Stomach smooth muscle (tissue), 2 donors: ENCODE data around the gene GUCY2F.

ENCODE experiments used
- H3K27ac ChIP-seq: one replicate; pipeline ENCODE4 v1.7.0; 2013; ENCODE audit warnings: mild to moderate bottlenecking, low read length, inconsistent platforms
- H3K27me3 ChIP-seq, 2 donors: one replicate each; pipeline ENCODE4 v1.7.0; 2013; ENCODE audit warnings: low read length in 2 of 2; ENCODE audit not compliant: insufficient read depth in 2 of 2, control insufficient read depth in 1 of 2
- H3K36me3 ChIP-seq, 2 donors: one replicate each; pipeline ENCODE4 v1.7.0; 2013; ENCODE audit warnings: low read length in 2 of 2; ENCODE audit not compliant: control insufficient read depth in 2 of 2, insufficient read depth in 2 of 2
- H3K4me1 ChIP-seq: one replicate; pipeline ENCODE4 v1.7.0; 2013; ENCODE audit warnings: low read length; ENCODE audit not compliant: control insufficient read depth, insufficient read depth
- H3K4me3 ChIP-seq, 2 donors: one replicate each; pipeline ENCODE4 v1.7.0; 2013; ENCODE audit warnings: low read length in 2 of 2
- H3K9ac ChIP-seq, 2 donors: one replicate each; pipeline ENCODE4 v1.7.0; 2013; ENCODE audit warnings: low read length in 2 of 2, mild to moderate bottlenecking in 1 of 2
- H3K9me3 ChIP-seq, 2 donors: one replicate each; pipeline ENCODE4 v1.7.0; 2013; ENCODE audit warnings: low read length in 2 of 2; ENCODE audit not compliant: control insufficient read depth in 2 of 2
- donor health status: healthy.
- donor health status: Pancreatic carcinoma.

Gene GUCY2F

GRCh38 chrX:109481986-109482385 lies at the start of gene GUCY2F:
Gene GUCY2F, minus strand, starts transcription at chrX:109482086. Its CDS starts 6,150 bp downstream, at chrX:109475936.
- Histone ChIP-seq H3K27me3 (peaks cover 0 to 10% of the 10 kb centered on the region in 2 donors), H3K9me3 (no peaks in the 10 kb centered on the region), H3K36me3 (no peaks in the 10 kb centered on the region), H3K4me3 (no peak within 1 kb of the TSS), H3K9ac (no peak within 1 kb of the TSS), H3K4me1 (no peaks in the 10 kb centered on the region), H3K27ac (no peak within 1 kb of the TSS)

- H3K4me3 ChIP-seq = no peak overlapping the region
These were observed 37.1 kb upstream of the GUCY2F start for GRCh38 chrX:109519001-109519400.

GRCh38 chrX:109511113-109511512 lies 29.2 kb upstream of the GUCY2F start:
- no peaks in the 10 kb centered on the region for H3K27me3 ChIP-seq
- H3K4me3 ChIP-seq = no peak overlapping the region
- no peaks in the 10 kb centered on the region for H3K4me1 ChIP-seq
- no peaks in the 10 kb centered on the region for H3K9me3 ChIP-seq
- H3K36me3 ChIP-seq = no peaks in the 10 kb centered on the region
- no peak overlapping the region for H3K27ac ChIP-seq
- H3K9ac ChIP-seq = no peak overlapping the region

More at GRCh38 chrX:109519001-109519400, 37.1 kb upstream of the GUCY2F start:
- no peaks in the 10 kb centered on the region for H3K9me3 ChIP-seq
- H3K4me1 ChIP-seq = no peaks in the 10 kb centered on the region
- H3K36me3 ChIP-seq = no peaks in the 10 kb centered on the region
- no peak overlapping the region for H3K9ac ChIP-seq
- H3K27me3 ChIP-seq = no peaks in the 10 kb centered on the region
- no peak overlapping the region for H3K27ac ChIP-seq

GRCh38 chrX:109508915-109509314 lies 27.0 kb upstream of the GUCY2F start:
- Histone ChIP-seq H3K27me3 (peaks cover 0 to 3% of the 10 kb centered on the region in 2 donors), H3K27ac (no peak overlapping the region), H3K4me1 (no peaks in the 10 kb centered on the region), H3K4me3 (no peak overlapping the region), H3K9ac (no peak overlapping the region), H3K36me3 (no peaks in the 10 kb centered on the region), H3K9me3 (no peaks in the 10 kb centered on the region)

GRCh38 chrX:109501176-109501575 lies 19.3 kb upstream of the GUCY2F start:
- H3K4me3 ChIP-seq = no peak overlapping the region
- H3K9me3 ChIP-seq = no peaks in the 10 kb centered on the region
- no peaks in the 10 kb centered on the region for H3K36me3 ChIP-seq
- no peak overlapping the region for H3K27ac ChIP-seq
- no peak overlapping the region for H3K9ac ChIP-seq
- H3K4me1 ChIP-seq = no peaks in the 10 kb centered on the region
- H3K27me3 ChIP-seq = peaks cover 0 to 20% of the 10 kb centered on the region in 2 donors

GRCh38 chrX:109498434-109498833 lies 16.5 kb upstream of the GUCY2F start:
- Histone ChIP-seq H3K4me3 (no peak overlapping the region), H3K27ac (no peak overlapping the region), H3K9ac (no peak overlapping the region), H3K9me3 (no peaks in the 10 kb centered on the region), H3K36me3 (no peaks in the 10 kb centered on the region), H3K4me1 (no peaks in the 10 kb centered on the region), H3K27me3 (peaks cover 0 to 16% of the 10 kb centered on the region in 2 donors)

GRCh38 chrX:109489174-109489573 lies 7.3 kb upstream of the GUCY2F start:
- no peak overlapping the region for H3K9ac ChIP-seq

GRCh38 chrX:109487640-109488039 lies 5.8 kb upstream of the GUCY2F start:
- H3K36me3 ChIP-seq = no peaks in the 10 kb centered on the region
- no peak overlapping the region for H3K27ac ChIP-seq
- H3K9ac ChIP-seq = no peak overlapping the region
- H3K4me3 ChIP-seq = no peak overlapping the region
- peaks cover 0 to 13% of the 10 kb centered on the region in 2 donors for H3K27me3 ChIP-seq
- no peaks in the 10 kb centered on the region for H3K4me1 ChIP-seq
- no peaks in the 10 kb centered on the region for H3K9me3 ChIP-seq

More at GRCh38 chrX:109489174-109489573, 7.3 kb upstream of the GUCY2F start:
- H3K9me3 ChIP-seq = no peaks in the 10 kb centered on the region
- H3K4me1 ChIP-seq = no peaks in the 10 kb centered on the region
- H3K27me3 ChIP-seq = peaks cover 0 to 8% of the 10 kb centered on the region in 2 donors
- no peak overlapping the region for H3K27ac ChIP-seq
- no peaks in the 10 kb centered on the region for H3K36me3 ChIP-seq
- no peak overlapping the region for H3K4me3 ChIP-seq

GRCh38 chrX:109485470-109486340 lies 3.8 kb upstream of the GUCY2F start:
- Histone ChIP-seq H3K27me3 (peaks cover 0 to 7% of the 10 kb centered on the region in 2 donors), H3K36me3 (no peaks in the 10 kb centered on the region), H3K27ac (no peak overlapping the region), H3K9me3 (no peaks in the 10 kb centered on the region), H3K4me3 (no peak overlapping the region), H3K9ac (no peak overlapping the region), H3K4me1 (no peaks in the 10 kb centered on the region)

GRCh38 chrX:109484886-109485285 lies 3.0 kb upstream of the GUCY2F start:
- H3K36me3 ChIP-seq = no peaks in the 10 kb centered on the region
- H3K4me3 ChIP-seq = no peak overlapping the region
- H3K4me1 ChIP-seq = no peaks in the 10 kb centered on the region
- no peak overlapping the region for H3K9ac ChIP-seq
- H3K27me3 ChIP-seq = peaks cover 0 to 5% of the 10 kb centered on the region in 2 donors
- H3K27ac ChIP-seq = no peak overlapping the region
- no peaks in the 10 kb centered on the region for H3K9me3 ChIP-seq
